Measurements from ENCODE around the gene RFX7. TPM values are rescaled to one million over a fixed set of nuclear protein-coding genes. Genes with fewer than 3 reads are reported as not detected.
A peak's percentile ranks its signal among the peaks of the same experiment; 100 is the strongest.

RFX7 gene
- total and polyA plus RNA-seq, 2 of the 8 experiments (the other 6 are each of a cell fraction or from before 2014, with no cell fraction given) = 10.4 to 40.9 TPM

GRCh38 chr15:56056626-56057025, 187.1 kb downstream of the RFX7 start:
- Histone ChIP-seq H3K56ac (replicated peaks; ENCODE audit: insufficient read length, low read depth, low read length) (no peak overlapping the region), H3K4me3 (ENCODE audit: extremely low read depth in 1 of 4, insufficient read depth in 2 of 4, low read depth in 3 of 4, low read length in 4 of 4) (no peak overlapping the region), H3K9me3 (ENCODE audit: insufficient read depth in 2 of 2, low read depth in 1 of 2, low read length in 1 of 2) (no peaks in the 10 kb centered on the region), H4K5ac (ENCODE audit: insufficient read length, low read depth, low read length) (no peak overlapping the region), H4K20me1 (replicated peaks in 1 of 2; ENCODE audit: control insufficient read depth in 1 of 2, insufficient read depth in 2 of 2, low read length in 2 of 2) (no peaks in the 10 kb centered on the region), H3K18ac (ENCODE audit: extremely low read depth, low read length) (no peak overlapping the region), H3K4me1 (replicated peaks in 1 of 4; ENCODE audit: control insufficient read depth in 3 of 4, insufficient read depth in 4 of 4, low read length in 3 of 4) (no peaks in the 10 kb centered on the region), H2AK5ac (ENCODE audit: low read depth, low read length) (no peak overlapping the region), H2BK120ac (replicated peaks; ENCODE audit: low read depth, low read length) (no peak overlapping the region), H3K27ac (ENCODE audit: low read depth, low read length) (no peak overlapping the region), H3K14ac (ENCODE audit: insufficient read length) (no peak overlapping the region), H2BK15ac (ENCODE audit: low read length) (no peak overlapping the region), H3K79me1 (ENCODE audit: low read depth, low read length) (no peaks in the 10 kb centered on the region), H2BK5ac (ENCODE audit: low read depth, low read length) (no peak overlapping the region), H2AFZ (ENCODE audit: low read length) (0 out of 2 replicates have a peak overlapping the region, but pooled peaks have one; percentile 29), H3K23me2 (ENCODE audit: low read depth, low read length) (no peaks in the 10 kb centered on the region), H3K36me3 (ENCODE audit: control insufficient read depth in 2 of 4, insufficient read depth in 4 of 4, low read length in 3 of 4) (no peaks in the 10 kb centered on the region), H3K23ac (ENCODE audit: insufficient read length) (no peak overlapping the region), H4K91ac (replicated peaks; ENCODE audit: insufficient read length, low read length) (no peak overlapping the region), H3K4me2 (ENCODE audit: insufficient read depth in 1 of 2, low read depth in 2 of 2, low read length in 2 of 2) (no peak overlapping the region), H2BK20ac (ENCODE audit: low read length) (no peak overlapping the region), H3K4ac (replicated peaks; ENCODE audit: insufficient read length, low read depth, low read length) (no peak overlapping the region), H3K79me2 (ENCODE audit: control insufficient read depth in 1 of 2, insufficient read depth in 2 of 2, low read length in 2 of 2) (no peaks in the 10 kb centered on the region), H2BK12ac (ENCODE audit: low read depth, low read length) (no peak overlapping the region), H4K8ac (ENCODE audit: extremely low read depth, insufficient read depth, low read length) (no peak overlapping the region), H3K27me3 (replicated peaks in 1 of 4; ENCODE audit: control insufficient read depth in 3 of 4, extremely low read depth in 1 of 4, insufficient read depth in 3 of 4, low read length in 3 of 4) (no peaks in the 10 kb centered on the region), H3K9ac (replicated peaks in 1 of 4; ENCODE audit: extremely low read depth in 1 of 4, low read depth in 3 of 4, low read length in 3 of 4) (no peak overlapping the region)
- TF ChIP-seq TCF12 (IDR thresholded peaks at IDR 0.05; ENCODE audit: low read depth, low read length) (no peak), USF2 (IDR thresholded peaks at IDR 0.05; ENCODE audit: low read length) (no peak), YY1 (IDR thresholded peaks at IDR 0.05; ENCODE audit: low read depth, low read length) (no peak), SUZ12 (IDR thresholded peaks at IDR 0.05; ENCODE audit: low read length) (no peak), EGR1 (IDR thresholded peaks at IDR 0.05; ENCODE audit: borderline replicate concordance, low read depth, low read length) (no peak), JUN (IDR thresholded peaks at IDR 0.05; ENCODE audit: low read depth, low read length) (no peak), CREB1 (IDR thresholded peaks at IDR 0.05) (no peak)
- 90% methylated on average over 7 of the region's 7 CpGs; no CpG with 5 or more reads in 1 of the 2 experiments for WGBS, 2 experiments (ENCODE audit: extremely low coverage in 1 of 2, insufficient coverage in 1 of 2, insufficient read length in 1 of 2, insufficient replicate concordance in 2 of 2, low coverage in 1 of 2, low lambda C conversion rate in 2 of 2, missing lambda C conversion rate in 1 of 2)
- DNase-seq (ENCODE audit: low read depth in 1 of 2, low spot score in 2 of 2) (no peak), FAIRE-seq (no peak)
- POLR2A ChIA-PET (ENCODE audit: partially characterized antibody) = no interaction called here
- CTCF ChIA-PET (ENCODE audit: partially characterized antibody) = interaction anchor here (1.6 kb wide), 1 partner anchor 39 kb away, joined by 4 read pairs; no protein-coding TSS in a partner anchor

Measured in H1 (cell line).